Effector CD8-positive, alpha-beta T cell (primary cell): ENCODE results near the gene GABRG3.

Experiments
- DNase-seq: peaks from one replicate; lab custom pipeline; 2025; lab: John Stamatoyannopoulos, UW

Gene GABRG3

GRCh38 chr15:27506752-27507151 lies 535.8 kb downstream of the GABRG3 start:
- DNase-seq, result no peak

GRCh38 chr15:27509014-27509413 lies 538.0 kb downstream of the GABRG3 start:
- DNase-seq, result no peak

DNA sequence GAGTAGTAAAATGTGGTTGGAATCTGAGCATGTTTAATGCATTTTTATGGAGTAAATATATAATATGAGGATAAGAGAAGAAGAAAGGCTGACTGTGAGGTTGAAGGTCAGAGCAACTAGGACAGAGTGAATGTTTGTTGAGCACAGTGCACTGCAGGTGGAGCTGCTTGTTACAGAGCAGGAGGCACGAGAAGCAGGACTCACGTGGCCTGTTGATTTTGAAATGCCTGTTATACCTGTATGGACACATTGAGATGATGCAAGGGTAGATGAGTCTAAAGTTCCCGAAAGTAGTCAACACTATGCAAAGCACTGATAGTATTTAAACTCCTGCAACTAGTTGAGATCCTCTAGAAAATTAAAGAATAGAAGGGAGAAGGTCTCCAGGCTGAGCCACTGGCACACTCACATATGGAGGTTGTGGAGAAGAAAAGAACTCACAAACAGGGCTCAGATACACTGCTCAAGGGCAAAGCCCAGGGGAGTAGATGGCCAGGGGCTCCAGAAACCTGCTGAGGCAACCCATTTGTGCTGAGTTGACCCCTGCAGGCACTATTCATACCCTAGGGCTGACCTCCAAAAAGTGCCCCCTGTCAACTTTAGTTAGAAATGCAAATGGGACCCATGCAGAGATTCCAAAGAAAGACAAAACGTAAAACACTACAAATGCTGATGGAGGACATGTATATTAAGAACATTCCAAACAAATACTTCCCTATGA lies 541.5 kb downstream of the GABRG3 start:
- DNase-seq, result no peak

DNA sequence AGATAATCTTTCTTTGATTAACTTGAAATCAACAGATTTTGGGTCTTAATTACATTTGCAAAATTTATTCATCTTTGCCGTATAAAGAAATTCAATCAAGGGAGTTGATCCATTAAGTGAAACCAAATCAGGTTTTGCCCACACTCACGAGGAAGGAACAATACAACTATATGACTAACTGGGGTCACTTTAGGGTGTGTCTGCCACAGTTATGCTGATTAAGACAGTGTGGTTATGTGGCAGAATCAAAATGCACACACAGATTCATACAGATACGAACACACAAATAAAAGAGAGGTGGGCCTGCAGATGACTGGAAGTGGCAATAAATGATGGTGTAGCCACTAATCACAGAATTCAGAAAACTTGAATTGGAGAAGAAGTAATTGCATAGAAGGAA lies 543.5 kb downstream of the GABRG3 start:
- no peak for DNase-seq

GRCh38 chr15:27527490-27528067 lies 556.6 kb downstream of the GABRG3 start:
- no peak for DNase-seq

- no peak for DNase-seq
Measured at GRCh38 chr15:27529399-27529798, 558.4 kb downstream of the GABRG3 start.

GRCh38 chr15:27530994-27531393 lies 560.0 kb downstream of the GABRG3 start:
- DNase-seq, result no peak

GRCh38 chr15:27532358-27532757 lies 561.4 kb downstream of the GABRG3 start:
- DNase-seq, result no peak

- DNase-seq, result no peak
Measured at GRCh38 chr15:27535445-27536129, 564.6 kb downstream of the GABRG3 start.

GRCh38 chr15:27538325-27538724 lies 567.3 kb downstream of the GABRG3 start:
- DNase-seq, result no peak

DNA sequence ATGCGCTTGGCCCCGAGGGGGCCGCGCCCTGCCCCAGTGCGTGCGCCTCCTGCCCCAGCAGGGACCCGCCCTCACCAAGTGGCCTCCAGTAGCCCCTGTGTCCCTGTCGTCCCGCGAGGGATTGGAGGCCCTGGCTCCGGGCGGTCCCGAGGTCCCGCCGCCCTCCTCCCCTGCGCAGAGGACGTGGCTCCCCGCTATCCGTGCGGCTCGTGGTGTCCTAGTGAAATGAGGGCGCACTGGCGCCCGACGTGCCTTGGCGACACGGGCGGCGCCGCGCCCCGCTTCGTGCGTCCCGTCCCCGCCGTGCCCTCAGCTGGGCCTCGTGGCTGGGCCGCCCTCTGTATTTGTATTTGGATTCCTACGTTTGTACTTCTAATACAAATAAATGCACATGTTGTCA lies 570.6 kb downstream of the GABRG3 start:
- DNase-seq, result no peak

GRCh38 chr15:27545494-27546255 lies 574.7 kb downstream of the GABRG3 start:
- DNase-seq, result no peak

GRCh38 chr15:27549746-27550145 lies 578.8 kb downstream of the GABRG3 start:
- DNase-seq, result no peak

GRCh38 chr15:27550635-27551034 lies 579.7 kb downstream of the GABRG3 start:
- no peak for DNase-seq

GRCh38 chr15:27561816-27562215 lies 590.8 kb downstream of the GABRG3 start:
- no peak for DNase-seq

GRCh38 chr15:27563765-27564370 lies 592.9 kb downstream of the GABRG3 start:
- DNase-seq, result no peak

GRCh38 chr15:27564656-27565055 lies 593.7 kb downstream of the GABRG3 start:
- no peak for DNase-seq

DNA sequence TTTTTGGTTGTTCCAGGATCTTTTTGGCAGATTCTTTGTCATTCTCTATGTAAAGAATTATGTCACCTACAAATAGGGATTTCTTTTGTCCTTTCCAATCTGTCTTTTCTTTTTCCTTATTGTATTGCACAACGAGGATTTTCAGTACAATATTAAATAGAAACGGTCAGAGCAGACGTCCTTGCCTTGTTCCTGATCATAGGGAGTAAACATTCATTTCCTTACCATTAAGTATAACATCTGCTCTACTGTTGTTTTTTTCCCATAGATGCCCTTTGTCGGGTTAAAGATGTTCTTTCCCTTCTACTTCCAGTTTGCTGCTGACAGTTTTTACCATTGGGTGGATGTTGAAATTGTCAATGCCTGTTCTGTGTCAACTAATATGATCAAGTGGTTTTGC lies 599.8 kb downstream of the GABRG3 start:
- DNase-seq, result no peak

DNA sequence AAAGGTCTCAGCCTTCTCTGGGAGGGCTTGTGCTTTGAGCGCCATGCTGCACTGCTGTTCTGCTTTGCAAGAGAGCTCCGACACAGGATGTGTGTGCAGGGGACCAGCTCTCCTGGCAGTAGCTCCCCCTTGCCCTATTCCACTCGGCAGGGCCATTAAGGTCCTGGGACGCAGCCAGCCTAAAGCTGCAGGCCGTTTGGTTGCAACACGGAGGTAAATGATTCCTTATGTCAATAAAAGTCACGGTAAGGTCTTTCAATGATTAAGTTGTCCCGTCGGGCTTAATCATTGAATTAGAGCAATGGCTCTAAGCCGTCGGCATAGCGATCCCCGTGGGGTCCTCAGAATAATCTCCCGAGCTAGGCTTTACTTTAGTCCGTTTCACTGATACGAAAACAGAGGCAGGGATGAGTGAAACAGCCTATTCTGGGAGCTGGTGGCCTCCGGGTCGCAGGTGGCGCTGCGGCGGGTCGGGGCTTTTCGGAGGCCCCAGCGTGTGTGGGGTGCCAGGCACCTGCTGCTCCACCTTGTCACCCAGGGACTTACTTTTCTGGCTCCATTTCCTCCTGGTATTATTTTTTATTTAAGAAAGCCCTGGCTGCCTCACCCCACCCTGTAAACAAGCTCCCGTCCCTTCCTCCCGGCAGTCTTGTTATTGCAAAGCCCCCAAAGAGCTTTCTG lies 603.0 kb downstream of the GABRG3 start:
- DNase-seq, result no peak

DNA sequence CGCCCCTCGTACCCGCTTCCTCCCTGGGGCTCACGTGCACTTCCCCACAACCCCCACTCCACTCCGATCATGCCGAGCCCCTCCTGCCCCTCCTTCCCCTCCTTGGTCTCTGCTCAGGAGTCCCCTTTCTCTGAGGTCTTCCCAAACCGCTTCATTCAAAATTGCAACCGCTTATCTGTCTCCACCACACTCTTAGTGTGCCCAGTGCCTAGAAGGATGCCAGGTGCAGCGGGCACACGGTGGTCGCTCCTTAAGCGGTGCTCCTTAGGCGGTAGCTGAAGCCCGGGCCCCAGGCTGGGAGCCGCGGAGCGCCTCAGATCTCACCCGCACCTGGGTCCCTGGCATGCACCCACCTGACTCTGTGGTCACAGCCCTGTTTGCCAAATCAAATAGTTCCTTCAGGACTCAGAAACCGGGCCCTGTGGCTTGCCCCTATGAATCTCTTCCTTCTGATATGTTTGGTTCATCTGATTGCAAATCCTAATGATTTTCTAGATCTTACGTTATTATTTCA lies 603.6 kb downstream of the GABRG3 start:
- no peak for DNase-seq

DNA sequence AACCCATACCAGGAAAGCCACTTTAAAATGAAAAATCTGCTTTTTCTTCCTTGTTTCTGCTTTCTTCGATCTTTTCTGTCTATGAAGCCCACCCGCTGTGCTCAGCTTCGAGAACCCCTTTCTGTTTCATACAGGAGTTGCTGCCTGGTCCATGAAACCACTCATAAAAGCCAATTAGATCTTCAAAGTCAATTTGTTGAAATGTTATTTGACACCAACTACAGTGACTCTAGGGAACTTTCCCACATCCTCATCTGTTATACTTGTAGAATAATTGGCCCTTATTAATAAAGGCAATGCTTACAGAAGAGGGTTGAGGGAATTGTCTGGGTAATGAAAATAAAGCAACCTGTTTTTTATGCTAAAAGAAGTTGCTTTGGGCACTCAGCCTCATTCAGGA lies 604.5 kb downstream of the GABRG3 start:
- no peak for DNase-seq
